Measurements from ENCODE around the gene HBG1. TPM values are rescaled to one million over a fixed set of nuclear protein-coding genes. Genes with fewer than 3 reads are reported as not detected.

HBG1 gene
- total and polyA plus RNA-seq, 2 donors from 2014 or later, result not detected

DNA sequence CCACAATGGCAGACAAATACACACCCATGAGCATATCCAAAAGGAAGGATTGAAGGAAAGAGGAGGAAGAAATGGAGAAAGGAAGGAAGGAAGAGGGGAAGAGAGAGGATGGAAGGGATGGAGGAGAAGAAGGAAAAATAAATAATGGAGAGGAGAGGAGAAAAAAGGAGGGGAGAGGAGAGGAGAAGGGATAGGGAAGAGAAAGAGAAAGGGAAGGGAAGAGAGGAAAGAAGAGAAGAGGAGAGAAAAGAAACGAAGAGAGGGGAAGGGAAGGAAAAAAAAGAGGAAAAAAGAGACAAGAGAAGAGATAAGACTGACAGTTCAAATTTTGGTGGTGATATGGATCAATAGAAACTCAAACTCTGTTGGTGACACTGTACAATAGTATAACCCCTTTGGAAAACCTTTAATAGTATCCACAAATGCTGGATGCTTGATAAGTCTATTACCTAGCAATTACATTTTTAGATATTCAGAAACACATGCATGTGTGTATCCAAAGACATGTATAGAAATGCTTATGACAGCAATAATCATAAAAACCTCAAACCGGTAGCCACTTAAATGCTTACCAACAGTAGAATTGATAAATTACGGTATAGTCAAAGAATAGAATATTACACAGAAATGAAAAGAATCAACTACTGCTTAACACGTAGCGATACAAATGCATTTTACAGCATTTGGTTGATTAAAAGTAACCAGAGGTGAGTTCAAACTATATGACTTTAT is 14.1 kb downstream of the HBG1 start:
- Histone ChIP-seq H3K27ac (ENCODE audit: low read depth in 2 of 2, low read length in 2 of 2) (no peak overlapping the region), H3K4me1 (ENCODE audit: control insufficient read depth in 2 of 3, insufficient read depth in 2 of 3, low read depth in 1 of 3, low read length in 3 of 3) (peaks cover 0 to 6% (median 0%) of the 10 kb centered on the region in 3 donors), H3K9ac (ENCODE audit: low read length in 3 of 3) (no peak overlapping the region), H3K9me3 (ENCODE audit: control insufficient read depth in 2 of 3, insufficient read depth in 1 of 3, low read length in 3 of 3) (no peaks in the 10 kb centered on the region), H3K27me3 (ENCODE audit: control insufficient read depth, insufficient read depth, low read length) (no peaks in the 10 kb centered on the region), H3K4me3 (ENCODE audit: low read length in 3 of 3) (no peak overlapping the region), H3K36me3 (ENCODE audit: control insufficient read depth in 2 of 3, insufficient read depth in 3 of 3, low read length in 3 of 3) (no peaks in the 10 kb centered on the region)
- DNase-seq, result no peak
- no peak for FAIRE-seq
- TF ChIP-seq, protein P1, sequence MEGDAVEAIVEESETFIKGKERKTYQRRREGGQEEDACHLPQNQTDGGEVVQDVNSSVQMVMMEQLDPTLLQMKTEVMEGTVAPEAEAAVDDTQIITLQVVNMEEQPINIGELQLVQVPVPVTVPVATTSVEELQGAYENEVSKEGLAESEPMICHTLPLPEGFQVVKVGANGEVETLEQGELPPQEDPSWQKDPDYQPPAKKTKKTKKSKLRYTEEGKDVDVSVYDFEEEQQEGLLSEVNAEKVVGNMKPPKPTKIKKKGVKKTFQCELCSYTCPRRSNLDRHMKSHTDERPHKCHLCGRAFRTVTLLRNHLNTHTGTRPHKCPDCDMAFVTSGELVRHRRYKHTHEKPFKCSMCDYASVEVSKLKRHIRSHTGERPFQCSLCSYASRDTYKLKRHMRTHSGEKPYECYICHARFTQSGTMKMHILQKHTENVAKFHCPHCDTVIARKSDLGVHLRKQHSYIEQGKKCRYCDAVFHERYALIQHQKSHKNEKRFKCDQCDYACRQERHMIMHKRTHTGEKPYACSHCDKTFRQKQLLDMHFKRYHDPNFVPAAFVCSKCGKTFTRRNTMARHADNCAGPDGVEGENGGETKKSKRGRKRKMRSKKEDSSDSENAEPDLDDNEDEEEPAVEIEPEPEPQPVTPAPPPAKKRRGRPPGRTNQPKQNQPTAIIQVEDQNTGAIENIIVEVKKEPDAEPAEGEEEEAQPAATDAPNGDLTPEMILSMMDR (IDR thresholded peaks at IDR 0.05; ENCODE audit: borderline replicate concordance, extremely low read depth, insufficient read depth), result no peak
- intact Hi-C loops (cut with DNase I), result no loop called here

DNA sequence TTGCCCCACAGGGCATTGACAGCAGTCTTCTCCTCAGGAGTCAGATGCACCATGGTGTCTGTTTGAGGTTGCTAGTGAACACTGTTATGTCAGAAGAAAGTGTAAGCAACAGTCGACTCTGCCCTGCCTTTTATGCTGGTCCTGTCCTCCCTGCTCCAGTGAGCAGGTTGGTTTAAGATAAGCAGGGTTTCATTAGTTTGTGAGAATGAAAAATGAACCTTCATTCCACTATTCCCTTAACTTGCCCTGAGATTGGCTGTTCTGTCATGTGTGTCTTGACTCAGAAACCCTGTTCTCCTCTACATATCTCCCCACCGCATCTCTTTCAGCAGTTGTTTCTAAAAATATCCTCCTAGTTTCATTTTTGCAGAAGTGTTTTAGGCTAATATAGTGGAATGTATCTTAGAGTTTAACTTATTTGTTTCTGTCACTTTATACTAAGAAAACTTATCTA is 15.2 kb downstream of the HBG1 start, which contains the start of gene HBD:
HBD (minus strand) TSS at position 103 of the 454 bp plus-strand sequence; CDS start at position 53, 50 bp downstream.
- Histone ChIP-seq H3K4me3 (ENCODE audit: low read length in 3 of 3) (no peak within 1 kb of the TSS), H3K27me3 (ENCODE audit: control insufficient read depth, insufficient read depth, low read length) (no peaks in the 10 kb centered on the region), H3K9me3 (ENCODE audit: control insufficient read depth in 2 of 3, insufficient read depth in 1 of 3, low read length in 3 of 3) (no peaks in the 10 kb centered on the region), H3K36me3 (ENCODE audit: control insufficient read depth in 2 of 3, insufficient read depth in 3 of 3, low read length in 3 of 3) (no peaks in the 10 kb centered on the region), H3K4me1 (ENCODE audit: control insufficient read depth in 2 of 3, insufficient read depth in 2 of 3, low read depth in 1 of 3, low read length in 3 of 3) (peaks cover 0 to 6% (median 0%) of the 10 kb centered on the region in 3 donors), H3K27ac (ENCODE audit: low read depth in 2 of 2, low read length in 2 of 2) (no peak within 1 kb of the TSS), H3K9ac (ENCODE audit: low read length in 3 of 3) (no peak within 1 kb of the TSS)
- DNase-seq (no peak), FAIRE-seq (no peak)
- intact Hi-C loops (cut with DNase I), result no loop called here
- TF ChIP-seq, protein P1 (IDR thresholded peaks at IDR 0.05; ENCODE audit: borderline replicate concordance, extremely low read depth, insufficient read depth), result no peak

DNA sequence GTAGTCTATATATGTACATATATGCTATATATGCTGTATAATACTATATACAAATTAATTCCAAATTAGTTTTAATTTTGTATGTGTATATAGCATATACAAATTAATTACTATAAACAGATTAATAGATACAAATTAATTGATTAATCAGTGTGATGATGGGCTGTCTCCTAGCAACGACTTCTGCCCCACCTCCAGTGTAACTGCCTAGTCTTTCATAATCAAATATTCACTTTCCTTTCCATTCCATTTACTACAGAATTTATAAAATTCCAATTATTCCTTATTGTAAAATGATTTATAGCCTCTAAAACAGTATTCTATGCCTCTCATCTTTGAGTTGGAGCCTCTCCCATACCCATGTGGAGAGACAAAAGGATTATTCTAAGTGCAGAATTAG is 16.4 kb downstream of the HBG1 start:
- no peaks in the 10 kb centered on the region for H3K36me3 ChIP-seq (ENCODE audit: control insufficient read depth in 2 of 3, insufficient read depth in 3 of 3, low read length in 3 of 3)
- no peak overlapping the region for H3K9ac ChIP-seq (ENCODE audit: low read length in 3 of 3)
- no peaks in the 10 kb centered on the region for H3K27me3 ChIP-seq (ENCODE audit: control insufficient read depth, insufficient read depth, low read length)
- DNase-seq, result no peak
- FAIRE-seq, result no peak
- peaks cover 0 to 6% (median 0%) of the 10 kb centered on the region in 3 donors for H3K4me1 ChIP-seq (ENCODE audit: control insufficient read depth in 2 of 3, insufficient read depth in 2 of 3, low read depth in 1 of 3, low read length in 3 of 3)
- intact Hi-C loops (cut with DNase I), result no loop called here
- no peaks in the 10 kb centered on the region for H3K9me3 ChIP-seq (ENCODE audit: control insufficient read depth in 2 of 3, insufficient read depth in 1 of 3, low read length in 3 of 3)
- TF ChIP-seq, protein P1 (IDR thresholded peaks at IDR 0.05; ENCODE audit: borderline replicate concordance, extremely low read depth, insufficient read depth), result no peak
- H3K27ac ChIP-seq (ENCODE audit: low read depth in 2 of 2, low read length in 2 of 2), result no peak overlapping the region
- H3K4me3 ChIP-seq (ENCODE audit: low read length in 3 of 3), result no peak overlapping the region
